Astrocyte of the cerebellum (primary cell): ENCODE results near the gene MYO1D.

Experiments
- DNase-seq: peaks from one replicate; pipeline ENCODE4 v3.0.0-alpha.2; 2011; ENCODE audit warnings: low read depth
- H3K4me3 ChIP-seq: 2 replicates; pipeline ENCODE4 v1.5.1; 2011; ENCODE audit warnings: mild to moderate bottlenecking, low read depth, low read length, moderate library complexity
- CTCF ChIP-seq: IDR thresholded peaks from 2 replicates; pipeline ENCODE4 v1.5.1; 2012; ENCODE audit warnings: low read length, low read depth, moderate library complexity, mild to moderate bottlenecking; ENCODE audit errors: missing control alignments
- in situ Hi-C: cut with HindIII; loops from 2 replicates; pipeline ENCODE4 v1.10.0; 2017; ENCODE audit warnings: low sequenced_read_pairs

MYO1D gene

GRCh38 chr17:32835291-32835761 lies 41.6 kb downstream of the MYO1D start:
- no peak for DNase-seq
- TF ChIP-seq CTCF = no peak
- no peak overlapping the region for H3K4me3 ChIP-seq
- in situ Hi-C loops = no loop called here

GRCh38 chr17:32834104-32834503 lies 42.8 kb downstream of the MYO1D start:
- no peak for DNase-seq
- in situ Hi-C loops = no loop called here
- no peak for TF ChIP-seq CTCF
- no peak overlapping the region for H3K4me3 ChIP-seq

- in situ Hi-C loops = no loop called here
- TF ChIP-seq CTCF = no peak
- DNase-seq = no peak
- no peak overlapping the region for H3K4me3 ChIP-seq
Observed at GRCh38 chr17:32833526-32833925, 43.4 kb downstream of the MYO1D start.

- DNase-seq = no peak
- no peak overlapping the region for H3K4me3 ChIP-seq
- in situ Hi-C loops = no loop called here
- no peak for TF ChIP-seq CTCF
Observed at GRCh38 chr17:32833076-32833475, 43.8 kb downstream of the MYO1D start.

GRCh38 chr17:32831627-32832243 lies 45.2 kb downstream of the MYO1D start:
- no peak overlapping the region for H3K4me3 ChIP-seq
- no peak for DNase-seq
- in situ Hi-C loops = no loop called here
- TF ChIP-seq CTCF = no peak

GRCh38 chr17:32831223-32831622 lies 45.7 kb downstream of the MYO1D start:
- no peak overlapping the region for H3K4me3 ChIP-seq
- no peak for DNase-seq
- TF ChIP-seq CTCF = no peak
- in situ Hi-C loops = no loop called here
